ENCODE data around the gene ME3. TPM values are rescaled to one million over a fixed set of nuclear protein-coding genes. Genes with fewer than 3 reads are reported as not detected.
A peak's percentile ranks its signal among the peaks of the same experiment; 100 is the strongest.

Gene ME3
- total RNA-seq, 1 experiment from 2014 or later, result 83.8 TPM

GRCh38 chr11:86577644-86578636, 94.5 kb downstream of the ME3 start:
- H3K9me2 ChIP-seq (replicated peaks; ENCODE audit: low read length), result no peaks in the 10 kb centered on the region
- H3K4me1 ChIP-seq (ENCODE audit: insufficient read depth, low read length), result peaks cover 46% of the 10 kb centered on the region
- no peaks in the 10 kb centered on the region for H4K20me1 ChIP-seq (ENCODE audit: low read length)
- no peaks in the 10 kb centered on the region for H3K27me3 ChIP-seq (ENCODE audit: low read length)
- ChIA-PET CTCF (no interaction called here), POLR2A (ENCODE audit: unreplicated experiment) (interaction anchor here (0.6 kb wide), 1 partner anchor 94 kb away, joined by 3 read pairs; no protein-coding TSS in a partner anchor)
- DNase-seq (peak; percentile 88), ATAC-seq (peak; percentile 87)
- no peak overlapping the region for H2AFZ ChIP-seq (ENCODE audit: low read length)
- no TSS peak for BruUV-seq (replicated peaks)
- no peaks in the 10 kb centered on the region for H3K36me3 ChIP-seq (ENCODE audit: low read depth, low read length)
- no peak overlapping the region for H3K4me3 ChIP-seq (ENCODE audit: low read length)
- no peak for TF ChIP-seq EZH2 (IDR thresholded peaks at IDR 0.05; ENCODE audit: low read length, unreplicated experiment)
- TF ChIP-seq CTCF (conservative IDR thresholded peaks at IDR 0.05; ENCODE audit: low read depth, low read length), result no peak
- TF ChIP-seq EZH2phosphoT487 (IDR thresholded peaks at IDR 0.05; ENCODE audit: borderline replicate concordance, low read length), result no peak
- intact Hi-C loops (cut with micrococcal nuclease), result no loop called here
- no peaks in the 10 kb centered on the region for H3F3A ChIP-seq (ENCODE audit: low read length, unreplicated experiment)
- peak overlapping the region; percentile 30; the same call in 1 of the 2 replicates for H3K9ac ChIP-seq (ENCODE audit: low read length)
- H3K27ac ChIP-seq (ENCODE audit: low read length), result peak overlapping the region; percentile 81
- peak overlapping the region; percentile 35 for H3K4me2 ChIP-seq (ENCODE audit: low read length)
- no peaks in the 10 kb centered on the region for H3K79me2 ChIP-seq (ENCODE audit: low read length)
- H3K9me3 ChIP-seq (ENCODE audit: low read length), result no peaks in the 10 kb centered on the region

GRCh38 chr11:86576946-86577624, 95.3 kb downstream of the ME3 start:
- intact Hi-C loops (cut with micrococcal nuclease), result no loop called here
- H3K4me2 ChIP-seq (ENCODE audit: low read length), result no peak overlapping the region
- no peaks in the 10 kb centered on the region for H3K27me3 ChIP-seq (ENCODE audit: low read length)

More at GRCh38 chr11:86576946-86577624, 95.3 kb downstream of the ME3 start:
- DNase-seq (no peak), ATAC-seq (no peak)
- Histone ChIP-seq H3K79me2 (ENCODE audit: low read length) (no peaks in the 10 kb centered on the region), H3K9ac (ENCODE audit: low read length) (no peak overlapping the region), H2AFZ (ENCODE audit: low read length) (no peak overlapping the region), H3K9me3 (ENCODE audit: low read length) (no peaks in the 10 kb centered on the region), H3K9me2 (replicated peaks; ENCODE audit: low read length) (no peaks in the 10 kb centered on the region), H4K20me1 (ENCODE audit: low read length) (no peaks in the 10 kb centered on the region), H3K4me1 (ENCODE audit: insufficient read depth, low read length) (peaks cover 46% of the 10 kb centered on the region), H3K36me3 (ENCODE audit: low read depth, low read length) (no peaks in the 10 kb centered on the region), H3F3A (ENCODE audit: low read length, unreplicated experiment) (no peaks in the 10 kb centered on the region), H3K27ac (ENCODE audit: low read length) (peak overlapping the region; percentile 81), H3K4me3 (ENCODE audit: low read length) (no peak overlapping the region)
- no TSS peak for BruUV-seq (replicated peaks)
- CTCF ChIA-PET, result no interaction called here
- POLR2A ChIA-PET (ENCODE audit: unreplicated experiment), result interaction anchor here (0.6 kb wide), 1 partner anchor 93 kb away, joined by 3 read pairs; no protein-coding TSS in a partner anchor
- TF ChIP-seq EZH2phosphoT487 (IDR thresholded peaks at IDR 0.05; ENCODE audit: borderline replicate concordance, low read length) (no peak), EZH2 (IDR thresholded peaks at IDR 0.05; ENCODE audit: low read length, unreplicated experiment) (no peak), CTCF (conservative IDR thresholded peaks at IDR 0.05; ENCODE audit: low read depth, low read length) (no peak)
